Measurements from ENCODE around the gene C19orf18.

GRCh38 chr19:58020129-58020528, 45.8 kb upstream of the C19orf18 start:
- TF ChIP-seq YY1 (IDR thresholded peaks at IDR 0.05; ENCODE audit: insufficient read depth, insufficient read length) (no peak), SUZ12 (IDR thresholded peaks at IDR 0.05; ENCODE audit: extremely low read depth, insufficient read depth, insufficient read length) (no peak), ZNF274 (IDR thresholded peaks at IDR 0.05; ENCODE audit: low read depth, low read length) (no peak)

Data from NT2/D1 (cell line).